KMS-11 (cell line): ENCODE results near the gene KIF14.

Experiments used
- H2AFZ ChIP-seq: fragments of 200-600 bp; sonication (generic); 2 replicates; pipeline ENCODE4 v1.6.1; 2016; ENCODE audit warnings: antibody characterized with exemption, mixed run types, low read depth
- H3K27ac ChIP-seq: fragments of 200-600 bp; sonication (generic); 2 replicates; pipeline ENCODE4 v1.6.1; 2016; ENCODE audit warnings: mild to moderate bottlenecking, mixed run types
- H3K27me3 ChIP-seq: fragments of 200-600 bp; sonication (generic); 2 replicates; pipeline ENCODE4 v1.6.1; 2017; ENCODE audit warnings: mild to moderate bottlenecking, low read depth, mixed run types, moderate library complexity; ENCODE audit not compliant: insufficient read depth
- H3K36me3 ChIP-seq: fragments of 200-600 bp; sonication (generic); 2 replicates; pipeline ENCODE4 v1.6.1; 2017; ENCODE audit warnings: mild to moderate bottlenecking, mixed run types; ENCODE audit not compliant: insufficient read depth
- H3K4me1 ChIP-seq: fragments of 200-600 bp; sonication (generic); 2 replicates; pipeline ENCODE4 v1.6.1; 2016; ENCODE audit warnings: mild to moderate bottlenecking, low read depth, mixed run types; ENCODE audit not compliant: poor library complexity, severe bottlenecking
- H3K4me2 ChIP-seq: fragments of 200-600 bp; sonication (generic); 2 replicates; pipeline ENCODE4 v1.7.0; 2016; ENCODE audit warnings: mild to moderate bottlenecking, mixed run types
- H3K4me3 ChIP-seq: fragments of 200-600 bp; sonication (generic); IDR thresholded peaks from 2 replicates; pipeline ENCODE4 v1.6.1; 2017; ENCODE audit warnings: low read depth, low read length, mixed read lengths; ENCODE audit not compliant: insufficient read depth
- H3K79me2 ChIP-seq: fragments of 200-600 bp; sonication (generic); 2 replicates; pipeline ENCODE4 v1.6.1; 2016; ENCODE audit warnings: low read depth, mixed run types; ENCODE audit not compliant: insufficient read depth
- H3K9ac ChIP-seq: fragments of 200-600 bp; sonication (generic); 2 replicates; pipeline ENCODE4 v1.6.1; 2016; ENCODE audit warnings: mild to moderate bottlenecking, mixed run types
- H4K20me1 ChIP-seq: fragments of 200-600 bp; sonication (generic); 2 replicates; pipeline ENCODE4 v1.6.1; 2016; ENCODE audit warnings: mild to moderate bottlenecking, mixed run types; ENCODE audit not compliant: insufficient read depth
- TF ChIP-seq, protein P1 (sequence below): fragments of 200-600 bp; sonication (generic); conservative IDR thresholded peaks from 2 replicates; pipeline ENCODE4 v1.6.1; 2017; ENCODE audit warnings: low read depth, mild to moderate bottlenecking, antibody characterized with exemption, low read length, moderate library complexity, mixed read lengths

Gene KIF14

DNA sequence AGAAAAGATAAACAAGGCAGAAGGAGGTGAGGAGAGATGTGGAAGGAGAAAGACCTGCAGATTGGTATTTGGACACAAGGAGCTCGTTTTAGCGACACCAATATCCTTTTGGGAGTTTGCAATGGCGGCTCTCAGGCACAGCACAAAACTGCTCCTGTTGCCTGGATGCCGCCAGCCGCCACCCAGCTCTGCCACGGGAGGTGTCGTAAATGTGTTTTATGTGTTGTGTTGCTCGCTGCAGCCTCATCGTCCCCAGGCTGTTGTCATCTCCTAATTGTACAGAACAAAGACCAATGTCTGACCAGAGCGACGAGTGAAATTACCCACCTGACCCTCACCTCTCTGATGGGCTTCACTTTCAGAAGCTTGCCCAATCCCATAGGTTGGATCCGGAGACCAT, 114.1 kb downstream of the KIF14 start:
- H2AFZ ChIP-seq = no peak overlapping the region
- no peaks in the 10 kb centered on the region for H3K27me3 ChIP-seq
- H3K27ac ChIP-seq = no peak overlapping the region
- no peaks in the 10 kb centered on the region for H3K4me1 ChIP-seq
- H3K79me2 ChIP-seq = no peaks in the 10 kb centered on the region
- TF ChIP-seq, protein P1, sequence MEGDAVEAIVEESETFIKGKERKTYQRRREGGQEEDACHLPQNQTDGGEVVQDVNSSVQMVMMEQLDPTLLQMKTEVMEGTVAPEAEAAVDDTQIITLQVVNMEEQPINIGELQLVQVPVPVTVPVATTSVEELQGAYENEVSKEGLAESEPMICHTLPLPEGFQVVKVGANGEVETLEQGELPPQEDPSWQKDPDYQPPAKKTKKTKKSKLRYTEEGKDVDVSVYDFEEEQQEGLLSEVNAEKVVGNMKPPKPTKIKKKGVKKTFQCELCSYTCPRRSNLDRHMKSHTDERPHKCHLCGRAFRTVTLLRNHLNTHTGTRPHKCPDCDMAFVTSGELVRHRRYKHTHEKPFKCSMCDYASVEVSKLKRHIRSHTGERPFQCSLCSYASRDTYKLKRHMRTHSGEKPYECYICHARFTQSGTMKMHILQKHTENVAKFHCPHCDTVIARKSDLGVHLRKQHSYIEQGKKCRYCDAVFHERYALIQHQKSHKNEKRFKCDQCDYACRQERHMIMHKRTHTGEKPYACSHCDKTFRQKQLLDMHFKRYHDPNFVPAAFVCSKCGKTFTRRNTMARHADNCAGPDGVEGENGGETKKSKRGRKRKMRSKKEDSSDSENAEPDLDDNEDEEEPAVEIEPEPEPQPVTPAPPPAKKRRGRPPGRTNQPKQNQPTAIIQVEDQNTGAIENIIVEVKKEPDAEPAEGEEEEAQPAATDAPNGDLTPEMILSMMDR = no peak
- H3K9ac ChIP-seq = no peak overlapping the region
- H4K20me1 ChIP-seq = no peaks in the 10 kb centered on the region
- H3K4me2 ChIP-seq = no peak overlapping the region
- no peaks in the 10 kb centered on the region for H3K36me3 ChIP-seq
- no peak overlapping the region for H3K4me3 ChIP-seq

DNA sequence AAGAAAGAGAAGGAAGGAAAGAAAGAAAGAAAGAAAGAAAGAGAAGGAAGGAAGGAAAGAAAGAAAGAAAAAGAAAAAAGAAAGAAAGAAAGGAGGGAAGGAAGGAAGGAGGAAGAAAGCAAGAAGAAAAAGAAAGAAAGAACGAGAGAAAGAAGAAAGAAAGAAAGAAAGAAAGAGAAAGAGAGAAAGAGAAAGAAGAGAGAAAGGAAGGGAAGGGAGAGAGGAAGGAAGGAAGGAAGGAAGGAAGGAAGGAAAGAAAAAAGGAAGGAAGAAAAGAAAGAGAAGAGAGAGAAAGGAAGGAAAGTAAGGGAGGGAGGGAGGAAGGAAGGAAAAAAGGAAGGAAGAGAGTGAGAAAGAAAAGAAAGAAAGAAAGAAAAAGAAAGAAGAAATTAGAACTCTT, 115.3 kb downstream of the KIF14 start:
- H2AFZ ChIP-seq = no peak overlapping the region
- H3K4me3 ChIP-seq = no peak overlapping the region
- H3K27me3 ChIP-seq = no peaks in the 10 kb centered on the region
- no peak overlapping the region for H3K9ac ChIP-seq
- no peaks in the 10 kb centered on the region for H3K36me3 ChIP-seq
- no peak overlapping the region for H3K4me2 ChIP-seq
- TF ChIP-seq, protein P1 = no peak
- H3K79me2 ChIP-seq = no peaks in the 10 kb centered on the region
- no peak overlapping the region for H3K27ac ChIP-seq
- no peaks in the 10 kb centered on the region for H3K4me1 ChIP-seq
- H4K20me1 ChIP-seq = no peaks in the 10 kb centered on the region
